HG03575 (cell line): ENCODE results near the gene TRIM7.
"Not testable (repeated sequence)": the region's sequence is repeated elsewhere in the genome, so short reads cannot be mapped to it uniquely, and the experiment has no call there.

Experiments
- ATAC-seq: cut with Tn5 transposase; IDR thresholded peaks from one replicate; pipeline ENCODE4 v1.9.1; 2021; ENCODE audit not compliant: unreplicated experiment, insufficient number of reproducible peaks, low FRiP score; ENCODE audit errors: extremely low read depth

TRIM7 gene

GRCh38 chr5:181217111-181217802, 12.3 kb upstream of the TRIM7 start:
- ATAC-seq, result no peak

GRCh38 chr5:181215997-181216989, 11.3 kb upstream of the TRIM7 start:
- no peak for ATAC-seq

DNA sequence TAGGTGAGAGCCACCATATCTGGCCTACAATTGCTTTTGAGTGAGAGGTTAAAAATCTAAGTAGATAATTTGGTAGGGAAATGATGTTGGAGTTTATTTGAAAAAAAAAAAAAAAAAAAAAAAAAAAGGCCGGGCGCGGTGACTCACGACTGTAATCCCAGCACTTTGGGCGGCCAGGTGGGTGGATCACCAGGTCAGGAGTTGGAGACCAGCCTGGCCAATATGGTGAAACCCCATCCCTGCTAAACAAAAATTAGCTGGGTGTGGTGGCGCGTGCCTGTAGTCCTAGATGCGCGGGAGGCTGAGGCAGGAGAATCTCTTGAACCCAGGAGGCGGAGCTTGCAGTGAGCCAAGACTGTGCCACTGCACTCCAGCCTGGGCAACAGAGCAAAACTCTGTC, 9.3 kb upstream of the TRIM7 start:
- not testable (repeated sequence) for ATAC-seq

DNA sequence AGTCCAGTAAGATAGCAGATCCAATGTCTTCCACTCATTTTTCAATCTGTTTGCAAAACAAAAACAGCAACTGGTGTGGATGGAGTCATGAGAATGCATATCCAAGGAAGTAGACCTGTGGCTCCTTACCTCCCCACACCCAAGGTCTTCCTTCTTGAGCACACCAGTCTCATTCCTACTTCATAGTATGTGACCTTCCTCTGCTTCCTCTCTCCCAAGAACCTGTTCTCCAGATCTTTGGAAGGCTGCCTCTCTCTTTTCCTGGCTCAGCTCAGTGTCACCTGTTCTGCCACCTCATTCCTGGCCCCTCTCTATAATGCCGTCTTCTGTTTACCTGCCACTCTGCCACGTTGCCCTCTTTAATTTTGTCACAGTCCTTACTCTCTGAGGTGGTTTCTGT, 7.9 kb upstream of the TRIM7 start:
- no peak for ATAC-seq

DNA sequence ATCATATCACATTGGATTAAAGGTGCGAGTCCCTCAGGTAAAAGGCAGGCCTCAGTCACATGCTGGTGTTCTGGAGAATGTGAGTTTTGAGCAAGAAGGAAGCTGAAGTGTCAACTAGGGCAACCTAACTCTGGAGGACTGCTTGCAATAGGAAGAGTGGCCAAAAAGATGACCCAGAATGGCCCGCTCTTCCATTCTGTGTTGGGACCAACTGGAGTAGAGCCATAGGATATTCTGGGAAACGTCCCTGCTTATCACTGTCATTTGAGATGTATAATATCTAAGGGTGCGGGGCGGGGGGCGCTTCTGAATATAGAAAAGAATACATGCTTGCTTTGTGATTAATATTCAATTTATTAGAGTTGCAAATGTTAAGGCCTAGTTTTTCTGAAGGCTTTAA, 7.1 kb upstream of the TRIM7 start:
- no peak for ATAC-seq

GRCh38 chr5:181211208-181211607, 6.2 kb upstream of the TRIM7 start:
- no peak for ATAC-seq

DNA sequence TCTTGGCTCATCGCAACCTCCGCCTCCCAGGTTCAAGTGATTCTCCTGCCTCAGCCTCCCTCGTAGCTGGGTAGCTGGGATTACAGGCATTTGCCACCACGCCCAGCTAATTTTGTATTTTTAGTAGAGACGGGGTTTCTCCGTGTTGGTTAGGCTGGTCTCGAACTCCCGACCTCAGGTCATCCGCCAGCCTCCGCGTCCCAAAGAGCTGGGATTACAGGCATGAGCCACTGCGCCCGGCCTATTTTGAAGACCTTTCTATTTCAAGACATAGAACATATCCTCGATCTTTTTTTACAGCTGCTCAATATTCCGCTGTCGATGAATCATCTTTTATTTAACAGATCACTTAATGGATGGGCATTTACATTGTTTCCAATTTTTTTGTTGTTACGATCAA, 5.7 kb upstream of the TRIM7 start:
- not testable (repeated sequence) for ATAC-seq

GRCh38 chr5:181210148-181210547, 5.2 kb upstream of the TRIM7 start:
- ATAC-seq, result not testable (repeated sequence)

DNA sequence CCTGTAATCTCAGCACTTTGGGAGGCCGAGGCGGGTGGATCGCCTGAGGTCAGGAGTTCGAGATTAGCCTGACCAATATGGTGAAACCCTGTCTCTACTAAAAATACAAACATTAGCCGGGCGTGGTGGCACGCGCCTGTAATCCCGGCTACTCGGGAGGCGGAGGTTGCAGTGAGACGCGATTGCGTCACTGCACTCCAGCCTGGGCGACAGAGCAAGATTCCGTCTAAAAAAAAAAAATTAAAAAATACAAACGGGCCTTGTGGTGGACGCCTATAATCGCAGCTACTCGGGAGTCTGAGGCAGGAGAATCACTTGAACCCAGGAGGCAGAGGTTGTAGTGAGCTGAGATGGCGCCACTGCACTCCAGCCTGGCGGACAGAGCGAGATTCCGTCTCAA, 4.0 kb upstream of the TRIM7 start:
- ATAC-seq, result not testable (repeated sequence)

DNA sequence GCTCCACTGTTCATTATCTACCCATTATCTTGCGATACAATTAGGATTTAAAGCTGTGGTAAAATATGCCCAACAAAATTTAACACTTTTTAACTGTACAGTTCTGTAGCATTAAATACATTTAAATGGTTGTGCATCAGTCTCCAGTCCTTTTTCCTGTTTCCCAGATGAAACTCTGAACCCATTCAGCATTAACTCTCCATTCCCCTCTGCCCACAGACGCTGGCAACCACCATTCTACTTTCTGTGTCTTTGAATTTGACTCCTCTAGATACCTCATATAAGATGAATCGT, 2.9 kb upstream of the TRIM7 start:
- no peak for ATAC-seq

GRCh38 chr5:181207214-181207959, 2.4 kb upstream of the TRIM7 start:
- ATAC-seq, result no peak

DNA sequence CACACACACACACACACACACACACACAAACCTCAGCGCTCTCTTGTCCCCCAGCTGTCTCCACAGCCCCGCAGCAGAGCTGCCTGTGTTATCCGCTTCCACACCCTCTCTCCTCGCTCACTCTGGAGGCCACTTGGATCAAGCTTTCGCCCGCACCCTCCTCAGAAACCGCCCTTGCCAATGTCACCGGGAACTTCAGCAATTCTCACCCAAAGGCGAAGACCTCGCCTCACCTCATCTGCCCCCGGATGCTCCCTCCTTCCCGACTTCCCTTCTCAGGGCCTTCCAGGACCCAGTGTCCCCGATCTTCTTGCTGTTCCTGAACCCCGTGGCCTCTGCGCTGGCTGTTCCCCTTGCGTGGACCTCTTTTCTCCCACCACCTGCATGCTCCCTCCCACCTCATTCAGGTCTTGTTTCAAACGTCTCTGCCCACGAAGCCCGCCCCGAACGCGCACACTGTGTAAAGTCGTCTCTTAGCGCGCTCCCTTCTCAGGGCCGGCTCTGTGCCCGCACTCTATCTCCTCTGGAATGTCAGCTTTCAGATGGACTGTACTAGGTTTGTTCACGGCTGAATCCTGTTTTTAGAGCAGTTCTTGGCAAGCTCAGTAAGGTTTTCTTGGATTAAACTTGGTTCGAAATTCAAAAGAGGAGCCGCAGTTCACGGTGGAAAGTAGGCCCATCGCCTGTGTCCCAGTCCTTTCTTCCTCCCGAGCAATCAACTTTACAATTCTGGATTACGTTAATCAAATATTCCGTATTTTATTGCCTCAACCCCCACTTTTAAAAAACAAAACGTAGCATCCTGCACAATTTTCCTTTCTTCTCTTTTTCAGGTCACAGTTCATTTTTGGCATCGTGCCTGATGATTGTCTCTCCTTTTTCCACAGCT, 1.0 kb upstream of the TRIM7 start:
- no peak for ATAC-seq

DNA sequence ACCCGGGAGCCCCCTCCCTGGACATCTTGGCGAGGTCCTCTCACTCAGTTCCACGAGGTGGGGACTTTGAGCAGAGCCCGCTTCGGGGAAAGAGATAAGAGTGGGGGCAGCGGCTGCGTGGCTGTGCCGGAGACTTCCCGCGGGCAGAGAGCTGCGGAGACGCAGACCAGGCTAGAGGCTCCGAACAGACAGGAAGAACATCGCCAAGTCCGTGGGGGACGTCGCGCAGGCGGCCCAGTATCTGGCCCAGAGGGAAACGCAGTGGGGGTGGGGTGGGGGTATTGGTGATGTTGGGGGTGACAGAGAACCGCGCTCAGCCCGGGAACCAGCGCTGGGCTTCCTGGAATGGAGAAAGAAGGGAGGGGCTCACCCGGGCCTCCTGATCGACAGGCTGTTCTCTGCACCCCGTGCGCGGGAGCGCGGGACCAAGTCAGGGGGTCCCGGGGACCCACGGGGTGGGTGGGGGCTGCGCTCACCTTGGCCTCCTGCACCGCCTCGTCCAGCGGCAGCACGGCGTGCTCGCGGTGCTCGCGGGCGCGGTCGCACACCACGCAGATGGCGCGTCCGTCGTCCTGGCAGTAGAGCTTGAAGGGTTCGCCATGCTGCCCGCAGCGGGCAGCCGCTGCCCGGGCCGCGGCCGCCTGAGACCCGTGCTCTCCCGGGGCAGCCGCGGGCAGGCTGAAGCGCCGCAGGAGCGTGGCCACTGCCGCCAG, 727 bp downstream of the TRIM7 start:
- ATAC-seq, result no peak

DNA sequence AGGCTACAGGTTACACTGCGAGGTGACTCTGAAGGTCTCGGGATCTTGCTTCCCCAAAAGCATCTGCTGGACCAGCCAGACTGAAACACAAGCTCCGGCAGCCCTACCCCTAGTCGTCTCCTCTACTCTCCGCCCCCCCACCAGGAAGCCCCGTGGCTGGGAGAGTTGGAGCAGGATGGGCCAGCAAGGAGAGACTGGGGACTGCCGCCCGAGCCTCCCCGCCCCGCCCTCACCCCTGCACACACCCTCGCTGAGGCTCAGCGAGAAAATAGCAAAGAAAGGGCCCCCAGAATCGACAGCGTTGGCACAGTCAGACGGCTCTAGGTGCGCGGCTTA, 1.3 kb downstream of the TRIM7 start:
- ATAC-seq, result no peak

GRCh38 chr5:181203093-181203711, 1.8 kb downstream of the TRIM7 start:
- no peak for ATAC-seq

DNA sequence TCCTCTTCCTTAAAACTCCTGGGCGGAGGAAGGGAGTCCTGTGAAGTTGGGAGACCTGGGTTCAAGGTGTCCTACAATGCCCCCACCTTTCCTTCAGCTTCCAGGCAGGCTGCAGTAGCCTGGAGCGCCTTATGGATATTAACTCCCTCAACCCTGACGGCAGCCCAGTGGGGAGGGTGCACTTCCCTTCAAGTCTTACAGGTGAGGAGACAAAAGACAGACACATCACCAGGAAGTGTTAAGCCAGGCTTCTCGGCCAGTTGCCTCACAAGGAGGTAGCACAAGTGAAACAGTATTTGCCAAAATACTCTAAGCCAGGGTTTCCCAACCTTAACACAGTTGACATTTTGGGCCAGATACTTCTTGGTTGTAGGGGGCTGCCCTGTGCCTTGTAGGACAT, 4.2 kb downstream of the TRIM7 start:
- ATAC-seq, result no peak

DNA sequence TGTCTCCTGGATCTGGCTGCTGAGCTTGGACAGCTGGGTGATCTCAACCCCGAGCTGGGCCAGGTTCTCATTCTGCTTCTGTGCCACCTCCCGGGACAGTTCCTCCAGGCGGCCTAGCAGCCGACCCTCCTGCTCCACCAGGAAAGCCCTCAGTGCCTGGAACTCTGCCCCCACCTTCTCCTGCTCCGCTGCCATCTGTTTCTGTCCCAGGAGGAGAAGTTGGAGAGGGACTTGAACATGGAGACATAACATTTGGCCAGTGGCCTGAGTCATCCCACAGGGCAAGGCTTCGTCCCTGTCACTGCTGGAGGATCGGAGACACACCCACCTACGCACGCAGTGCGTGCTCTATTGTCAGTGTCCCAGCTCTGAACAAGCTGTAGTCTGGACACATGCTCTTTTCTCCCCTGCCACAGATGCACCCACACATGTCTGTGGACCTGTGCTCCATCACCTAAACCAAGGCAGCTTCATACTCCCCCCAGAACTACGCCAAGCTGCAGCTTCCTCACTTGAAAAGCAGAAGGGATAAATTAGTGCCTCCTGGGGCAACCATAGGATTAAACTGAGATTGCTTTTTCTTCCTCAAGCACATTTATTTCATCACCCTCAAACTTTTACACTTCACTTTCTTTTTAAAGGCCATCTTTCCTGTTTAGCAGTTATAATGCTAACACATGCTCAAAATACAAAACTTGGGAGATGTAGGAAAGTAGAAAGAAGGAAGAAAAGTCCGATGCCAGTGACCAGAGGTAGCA, 4.9 kb downstream of the TRIM7 start:
- no peak for ATAC-seq
